ENCODE data around the gene ALKAL2.

The ALKAL2 gene

GRCh38 chr2:257429-257828, 30.5 kb downstream of the ALKAL2 start:
- peaks cover 5% of the 10 kb centered on the region for H3K36me3 Mint-ChIP-seq (ENCODE audit: low read depth)

DNA sequence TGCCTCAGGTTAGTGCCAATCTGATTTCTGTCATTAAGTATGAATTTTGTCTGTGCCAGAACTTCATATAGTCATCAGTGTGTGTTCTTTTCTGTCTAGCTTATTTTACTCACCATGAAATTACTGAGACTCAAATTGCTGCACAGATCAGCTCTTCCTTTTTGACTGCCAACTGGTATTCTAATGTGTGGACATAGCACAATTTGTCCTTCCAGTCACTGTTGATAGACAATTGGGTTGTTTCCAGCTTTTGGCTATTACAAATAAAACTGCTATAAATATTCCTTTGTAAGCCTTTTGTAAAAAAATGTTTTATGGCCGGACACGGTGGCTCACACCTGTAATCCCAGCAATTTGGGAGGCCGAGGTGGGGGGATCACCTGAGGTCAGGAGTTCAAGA, 31.8 kb downstream of the ALKAL2 start:
- Mint-ChIP-seq H3K36me3 (ENCODE audit: low read depth) (peaks cover 5% of the 10 kb centered on the region), H3K27me3 (ENCODE audit: low read depth) (no peaks in the 10 kb centered on the region), H3K27ac (no peak overlapping the region), H3K9me3 (peaks cover 15% of the 10 kb centered on the region), H3K4me3 (no peak overlapping the region), H3K4me1 (ENCODE audit: low read depth) (peaks cover 6% of the 10 kb centered on the region)
- no peak for DNase-seq (ENCODE audit: low spot score)

More at GRCh38 chr2:257429-257828, 30.5 kb downstream of the ALKAL2 start:
- H3K27me3 Mint-ChIP-seq (ENCODE audit: low read depth), result no peaks in the 10 kb centered on the region
- H3K27ac Mint-ChIP-seq, result no peak overlapping the region
- no peak for DNase-seq (ENCODE audit: low spot score)
- H3K4me1 Mint-ChIP-seq (ENCODE audit: low read depth), result peaks cover 7% of the 10 kb centered on the region
- no peak overlapping the region for H3K4me3 Mint-ChIP-seq
- peaks cover 15% of the 10 kb centered on the region for H3K9me3 Mint-ChIP-seq

- no peak overlapping the region for H3K27ac Mint-ChIP-seq
- H3K4me3 Mint-ChIP-seq, result no peak overlapping the region
- H3K4me1 Mint-ChIP-seq (ENCODE audit: low read depth), result no peaks in the 10 kb centered on the region
- DNase-seq (ENCODE audit: low spot score), result no peak
- H3K9me3 Mint-ChIP-seq, result peaks cover 15% of the 10 kb centered on the region
- H3K36me3 Mint-ChIP-seq (ENCODE audit: low read depth), result peaks cover 5% of the 10 kb centered on the region
- no peaks in the 10 kb centered on the region for H3K27me3 Mint-ChIP-seq (ENCODE audit: low read depth)
These were observed 32.7 kb downstream of the ALKAL2 start for GRCh38 chr2:255195-255594.

GRCh38 chr2:254241-254640, 33.6 kb downstream of the ALKAL2 start:
- Mint-ChIP-seq H3K36me3 (ENCODE audit: low read depth) (peaks cover 5% of the 10 kb centered on the region), H3K9me3 (peaks cover 15% of the 10 kb centered on the region), H3K4me3 (no peak overlapping the region), H3K27ac (no peak overlapping the region), H3K27me3 (ENCODE audit: low read depth) (no peaks in the 10 kb centered on the region), H3K4me1 (ENCODE audit: low read depth) (no peaks in the 10 kb centered on the region)
- DNase-seq (ENCODE audit: low spot score), result no peak

DNA sequence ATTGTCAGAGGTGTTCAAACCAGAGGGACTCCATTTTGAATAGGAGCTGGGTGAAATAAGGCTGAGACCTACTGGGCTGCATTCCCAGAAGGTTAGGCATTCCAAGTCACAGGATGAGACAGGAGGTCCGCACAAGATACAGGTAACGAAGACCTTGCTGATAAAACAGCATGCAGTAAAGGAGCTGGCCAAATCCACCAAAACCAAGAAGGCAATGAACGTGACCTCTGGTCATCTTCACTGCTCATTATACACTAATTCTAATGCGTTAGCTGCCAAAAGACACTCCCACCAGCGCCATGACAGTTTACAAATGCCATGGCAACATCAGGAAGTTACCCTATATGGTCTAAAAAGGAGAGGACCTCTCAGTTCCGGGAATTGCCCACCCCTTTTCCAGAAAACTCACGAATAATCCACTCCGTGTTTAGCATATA, 34.7 kb downstream of the ALKAL2 start:
- no peaks in the 10 kb centered on the region for H3K27me3 Mint-ChIP-seq (ENCODE audit: low read depth)
- H3K36me3 Mint-ChIP-seq (ENCODE audit: low read depth), result peaks cover 4% of the 10 kb centered on the region
- H3K4me3 Mint-ChIP-seq, result no peak overlapping the region
- no peak overlapping the region for H3K27ac Mint-ChIP-seq
- H3K9me3 Mint-ChIP-seq, result peaks cover 6% of the 10 kb centered on the region
- no peak for DNase-seq (ENCODE audit: low spot score)
- H3K4me1 Mint-ChIP-seq (ENCODE audit: low read depth), result no peaks in the 10 kb centered on the region

GRCh38 chr2:252001-252602, 35.8 kb downstream of the ALKAL2 start:
- Mint-ChIP-seq H3K9me3 (no peaks in the 10 kb centered on the region), H3K36me3 (ENCODE audit: low read depth) (peaks cover 2% of the 10 kb centered on the region), H3K27ac (no peak overlapping the region), H3K4me1 (ENCODE audit: low read depth) (no peaks in the 10 kb centered on the region), H3K27me3 (ENCODE audit: low read depth) (no peaks in the 10 kb centered on the region), H3K4me3 (no peak overlapping the region)
- no peak for DNase-seq (ENCODE audit: low spot score)

- Mint-ChIP-seq H3K36me3 (ENCODE audit: low read depth) (peaks cover 5% of the 10 kb centered on the region), H3K27ac (no peak overlapping the region), H3K27me3 (ENCODE audit: low read depth) (no peaks in the 10 kb centered on the region), H3K4me1 (ENCODE audit: low read depth) (peaks cover 3% of the 10 kb centered on the region), H3K9me3 (no peaks in the 10 kb centered on the region), H3K4me3 (no peak overlapping the region)
- no peak for DNase-seq (ENCODE audit: low spot score)
These were observed 38.3 kb downstream of the ALKAL2 start for GRCh38 chr2:249538-250042.

DNA sequence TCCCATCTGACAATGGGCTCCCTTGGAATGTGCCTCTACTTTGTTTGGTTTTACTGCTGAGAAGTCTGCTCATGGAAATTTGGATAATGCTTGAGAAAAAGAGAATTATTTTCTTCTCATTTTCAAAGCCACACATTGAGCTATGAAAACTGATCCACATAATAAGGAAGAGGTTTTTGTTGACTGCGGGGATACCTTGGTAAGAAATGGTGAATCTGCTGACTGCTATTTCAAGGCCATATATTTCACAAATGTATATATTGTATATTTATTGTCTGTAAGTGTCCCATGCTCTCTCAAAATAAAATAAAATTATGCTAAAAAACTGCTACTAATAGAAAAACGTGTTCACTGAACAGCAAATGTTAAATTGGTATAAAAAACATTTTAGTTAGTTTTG, 39.2 kb downstream of the ALKAL2 start:
- Mint-ChIP-seq H3K27ac (no peak overlapping the region), H3K9me3 (no peaks in the 10 kb centered on the region), H3K27me3 (ENCODE audit: low read depth) (no peaks in the 10 kb centered on the region)

DNA sequence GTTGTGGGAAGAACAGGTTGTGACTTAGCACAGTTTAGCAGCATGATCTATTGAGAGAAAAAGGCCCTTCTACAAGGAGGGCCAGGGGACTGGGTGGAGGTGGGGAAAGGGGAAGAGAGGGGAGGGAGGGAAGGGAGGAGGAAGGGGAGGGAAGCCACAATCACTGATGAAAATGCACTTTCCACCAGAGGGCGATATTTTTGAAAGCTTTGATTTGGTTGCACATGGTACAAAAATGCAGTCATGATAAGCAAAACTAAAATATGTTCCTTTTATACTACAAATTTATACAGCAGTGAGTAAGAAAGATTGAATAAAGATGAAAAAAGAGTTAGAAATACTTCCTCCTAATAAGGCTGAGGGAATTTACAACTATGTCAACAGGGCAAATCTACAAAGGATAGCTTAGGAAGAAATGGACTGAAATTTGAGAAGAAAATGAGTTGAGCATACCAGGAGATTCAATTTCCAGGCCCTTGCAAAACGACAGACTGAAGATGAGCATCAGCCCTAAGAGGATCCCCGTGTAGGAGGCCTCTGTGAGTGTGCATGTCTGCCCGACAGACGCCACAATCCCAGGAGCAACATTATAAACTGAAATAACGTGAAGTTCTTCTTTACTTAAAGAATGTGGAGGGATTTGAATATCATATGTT, 41.3 kb downstream of the ALKAL2 start:
- no peak overlapping the region for H3K27ac Mint-ChIP-seq
- no peak overlapping the region for H3K4me3 Mint-ChIP-seq
- H3K4me1 Mint-ChIP-seq (ENCODE audit: low read depth), result peaks cover 3% of the 10 kb centered on the region
- DNase-seq (ENCODE audit: low spot score), result no peak
- H3K27me3 Mint-ChIP-seq (ENCODE audit: low read depth), result no peaks in the 10 kb centered on the region
- peaks cover 20% of the 10 kb centered on the region for H3K36me3 Mint-ChIP-seq (ENCODE audit: low read depth)
- H3K9me3 Mint-ChIP-seq, result peaks cover 5% of the 10 kb centered on the region

More for the DNA sequence above, 39.2 kb downstream of the ALKAL2 start:
- no peak for DNase-seq (ENCODE audit: low spot score)
- Mint-ChIP-seq H3K4me1 (ENCODE audit: low read depth) (peaks cover 3% of the 10 kb centered on the region), H3K4me3 (no peak overlapping the region), H3K36me3 (ENCODE audit: low read depth) (peaks cover 7% of the 10 kb centered on the region)

- Mint-ChIP-seq H3K4me1 (ENCODE audit: low read depth) (peaks cover 3% of the 10 kb centered on the region), H3K27ac (peak overlapping the region; percentile 59), H3K27me3 (ENCODE audit: low read depth) (no peaks in the 10 kb centered on the region), H3K9me3 (peaks cover 9% of the 10 kb centered on the region), H3K4me3 (no peak overlapping the region), H3K36me3 (ENCODE audit: low read depth) (peaks cover 27% of the 10 kb centered on the region)
- no peak for DNase-seq (ENCODE audit: low spot score)
These were observed 43.3 kb downstream of the ALKAL2 start for GRCh38 chr2:244547-244946.

DNA sequence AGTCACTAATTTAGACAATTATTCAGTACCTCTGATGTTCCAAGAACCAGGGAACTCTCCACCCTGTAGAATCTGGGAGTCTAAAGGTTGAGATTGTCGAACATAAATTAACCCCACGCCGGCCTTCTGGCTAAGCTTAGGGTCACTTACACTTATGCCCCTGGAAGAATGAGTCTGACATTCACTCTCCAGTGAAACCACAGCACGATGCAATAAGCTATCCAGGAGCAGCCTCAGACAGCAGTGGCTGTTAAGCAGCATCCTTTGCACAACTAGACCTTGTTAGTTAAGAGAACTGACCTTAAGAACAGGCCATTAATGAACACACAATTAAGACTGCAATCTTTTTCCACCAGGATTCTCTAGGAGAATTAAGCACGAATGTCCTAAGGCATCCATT, 49.0 kb downstream of the ALKAL2 start:
- DNase-seq (ENCODE audit: low spot score), result no peak
- Mint-ChIP-seq H3K9me3 (peaks cover 12% of the 10 kb centered on the region), H3K4me1 (ENCODE audit: low read depth) (peaks cover 5% of the 10 kb centered on the region), H3K27me3 (ENCODE audit: low read depth) (no peaks in the 10 kb centered on the region), H3K27ac (no peak overlapping the region), H3K36me3 (ENCODE audit: low read depth) (peaks cover 29% of the 10 kb centered on the region), H3K4me3 (no peak overlapping the region)

- Mint-ChIP-seq H3K9me3 (peaks cover 14% of the 10 kb centered on the region), H3K4me3 (no peak overlapping the region), H3K27ac (no peak overlapping the region), H3K4me1 (ENCODE audit: low read depth) (peaks cover 5% of the 10 kb centered on the region), H3K27me3 (ENCODE audit: low read depth) (no peaks in the 10 kb centered on the region), H3K36me3 (ENCODE audit: low read depth) (peaks cover 31% of the 10 kb centered on the region)
- DNase-seq (ENCODE audit: low spot score), result no peak
These were observed 49.5 kb downstream of the ALKAL2 start for GRCh38 chr2:238431-238830.

DNA sequence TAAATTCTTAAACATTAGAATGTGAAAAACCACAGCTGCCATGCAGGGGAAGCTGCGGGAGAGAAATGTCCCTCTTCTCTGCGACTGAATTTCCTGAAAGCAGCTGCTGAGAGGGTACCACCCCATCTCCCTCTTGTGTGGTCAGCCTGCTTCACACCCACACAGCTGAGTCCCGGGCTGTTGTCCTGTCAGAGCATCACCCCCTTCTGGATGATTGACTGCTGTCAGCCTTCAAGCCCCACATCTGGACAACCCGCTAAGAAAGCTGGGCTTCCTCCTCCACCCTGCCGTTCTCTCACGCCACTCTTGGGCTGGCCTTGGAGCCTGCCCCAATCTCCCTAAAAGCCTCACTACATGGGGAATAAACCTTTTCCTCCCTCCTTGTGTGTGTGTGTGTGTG, 50.0 kb downstream of the ALKAL2 start:
- H3K27ac Mint-ChIP-seq, result no peak overlapping the region
- no peak for DNase-seq (ENCODE audit: low spot score)
- no peaks in the 10 kb centered on the region for H3K27me3 Mint-ChIP-seq (ENCODE audit: low read depth)
- H3K9me3 Mint-ChIP-seq, result peaks cover 14% of the 10 kb centered on the region
- peaks cover 5% of the 10 kb centered on the region for H3K4me1 Mint-ChIP-seq (ENCODE audit: low read depth)
- peaks cover 30% of the 10 kb centered on the region for H3K36me3 Mint-ChIP-seq (ENCODE audit: low read depth)
- H3K4me3 Mint-ChIP-seq, result no peak overlapping the region

- Mint-ChIP-seq H3K36me3 (ENCODE audit: low read depth) (peaks cover 25% of the 10 kb centered on the region), H3K27ac (no peak overlapping the region), H3K9me3 (peaks cover 9% of the 10 kb centered on the region), H3K27me3 (ENCODE audit: low read depth) (no peaks in the 10 kb centered on the region), H3K4me3 (no peak overlapping the region), H3K4me1 (ENCODE audit: low read depth) (peaks cover 5% of the 10 kb centered on the region)
- DNase-seq (ENCODE audit: low spot score), result no peak
These were observed 50.8 kb downstream of the ALKAL2 start for GRCh38 chr2:236993-237539.

Measured in T-helper 2 cell treated with Interferon-gamma antibody and Interleukin-4, amounts not matched to agents 5 μg/mL and 100 μg/mL, for 36 hours (primary cell).